ENCODE measurements around the gene TNIK.

The TNIK gene

GRCh38 chr3:171013822-171014748 lies 446.1 kb downstream of the TNIK start:
- TF ChIP-seq MAX (IDR thresholded peaks at IDR 0.05; ENCODE audit: low read depth, low read length) (no peak), MYC (IDR thresholded peaks at IDR 0.05; ENCODE audit: low read depth, low read length) (no peak), CTCF (IDR thresholded peaks at IDR 0.05; ENCODE audit: low read depth, low read length) (no peak), POLR2A (IDR thresholded peaks at IDR 0.05; ENCODE audit: extremely low read depth, insufficient read length) (no peak)
- no peak for DNase-seq (ENCODE audit: low read depth)

GRCh38 chr3:171011873-171012336 lies 448.3 kb downstream of the TNIK start:
- no peak for DNase-seq (ENCODE audit: low read depth)

More at GRCh38 chr3:171013822-171014748, 446.1 kb downstream of the TNIK start:
- H3K4me3 ChIP-seq (ENCODE audit: low read depth, low read length): no peak overlapping the region

More at GRCh38 chr3:171011873-171012336, 448.3 kb downstream of the TNIK start:
- TF ChIP-seq MAX (IDR thresholded peaks at IDR 0.05; ENCODE audit: low read depth, low read length) (no peak), CTCF (IDR thresholded peaks at IDR 0.05; ENCODE audit: low read depth, low read length) (no peak), MYC (IDR thresholded peaks at IDR 0.05; ENCODE audit: low read depth, low read length) (no peak), POLR2A (IDR thresholded peaks at IDR 0.05; ENCODE audit: extremely low read depth, insufficient read length) (no peak)
- no peak overlapping the region for H3K4me3 ChIP-seq (ENCODE audit: low read depth, low read length)

Data from NB4 (cell line).